OCI-LY1 (cell line): Measurements from ENCODE around the gene SYNE2.

Experiments
- H2AFZ ChIP-seq: fragments of 200-600 bp; sonication (generic), shearing (Covaris generic); 2 replicates; pipeline ENCODE4 v1.6.0; 2014; ENCODE audit warnings: antibody characterized with exemption, mild to moderate bottlenecking, low read length
- H3F3A ChIP-seq: fragments of 200-600 bp; sonication (generic), shearing (Covaris generic); 2 replicates; pipeline ENCODE4 v1.6.0; 2014; ENCODE audit warnings: mild to moderate bottlenecking, antibody characterized with exemption, low read length, moderate library complexity; ENCODE audit not compliant: insufficient read depth
- H3K27ac ChIP-seq: fragments of 200-600 bp; sonication (generic); 2 replicates; pipeline ENCODE4 v1.5.1; 2014; ENCODE audit warnings: low read length, mixed run types, mild to moderate bottlenecking, low read depth; ENCODE audit not compliant: poor library complexity, severe bottlenecking
- H3K27me3 ChIP-seq: fragments of 200-600 bp; sonication (generic); 2 replicates; pipeline ENCODE4 v1.6.0; 2014; ENCODE audit warnings: antibody characterized with exemption, mild to moderate bottlenecking, low read length, moderate library complexity; ENCODE audit not compliant: insufficient read depth
- H3K36me3 ChIP-seq: fragments of 200-600 bp; sonication (generic); 2 replicates; pipeline ENCODE4 v1.6.1; 2014; ENCODE audit warnings: mild to moderate bottlenecking, antibody characterized with exemption, low read length, moderate library complexity, mixed read lengths; ENCODE audit not compliant: insufficient read depth
- H3K4me1 ChIP-seq: fragments of 200-600 bp; sonication (generic); 2 replicates; pipeline ENCODE4 v1.5.1; 2014; ENCODE audit warnings: mild to moderate bottlenecking, low read length, moderate library complexity; ENCODE audit not compliant: insufficient read depth, severe bottlenecking
- H3K4me2 ChIP-seq: fragments of 200-600 bp; sonication (generic), shearing (Covaris generic); 2 replicates; pipeline ENCODE4 v1.6.1; 2014; ENCODE audit warnings: low read length
- H3K4me3 ChIP-seq: fragments of 200-600 bp; sonication (generic); 2 replicates; pipeline ENCODE4 v1.5.1; 2014; ENCODE audit warnings: low read length, low read depth, mild to moderate bottlenecking, mixed read lengths; ENCODE audit not compliant: poor library complexity, severe bottlenecking
- H3K79me2 ChIP-seq: fragments of 200-600 bp; shearing (Covaris generic); 2 replicates; pipeline ENCODE4 v1.6.1; 2016; ENCODE audit warnings: mixed run types, low read length, mixed read lengths; ENCODE audit not compliant: insufficient read depth
- H3K9ac ChIP-seq: fragments of 200-600 bp; sonication (generic), shearing (Covaris generic); 2 replicates; pipeline ENCODE4 v1.6.1; 2014; ENCODE audit warnings: mild to moderate bottlenecking, low read length, mixed read lengths
- H3K9me2 ChIP-seq: fragments of 200-600 bp; sonication (generic), shearing (Covaris generic); 2 replicates; pipeline ENCODE4 v1.6.1; 2014; ENCODE audit warnings: low read depth, mild to moderate bottlenecking, low read length, mixed read lengths
- H3K9me3 ChIP-seq: fragments of 200-600 bp; shearing (Covaris generic); 2 replicates; pipeline ENCODE4 v1.6.1; 2014; ENCODE audit warnings: low read length, mixed read lengths
- H4K20me1 ChIP-seq: fragments of 200-600 bp; sonication (generic), shearing (Covaris generic); 2 replicates; pipeline ENCODE4 v1.6.0; 2016; ENCODE audit warnings: mild to moderate bottlenecking, low read length; ENCODE audit not compliant: insufficient read depth
- CTCF ChIP-seq: fragments of 200-600 bp; sonication (generic), shearing (Covaris generic); IDR thresholded peaks from 2 replicates; pipeline ENCODE4 v1.5.1; 2017; ENCODE audit warnings: mild to moderate bottlenecking, antibody characterized with exemption, low read length, moderate library complexity, mixed read lengths
- EZH2 ChIP-seq: fragments of 200-600 bp; sonication (generic), shearing (Covaris generic); IDR thresholded peaks from 2 replicates; pipeline ENCODE4 v1.8.0; 2017; ENCODE audit warnings: borderline replicate concordance, mixed run types, mild to moderate bottlenecking, antibody characterized with exemption, low read length, moderate library complexity, mixed read lengths

The SYNE2 gene

GRCh38 chr14:64249363-64249762 is 396.6 kb downstream of the SYNE2 start:
- H3K36me3 ChIP-seq, result peaks cover 27% of the 10 kb centered on the region
- TF ChIP-seq CTCF (no peak), EZH2 (no peak)
- no peak overlapping the region for H3K27ac ChIP-seq
- H2AFZ ChIP-seq, result no peak overlapping the region
- no peaks in the 10 kb centered on the region for H3K9me2 ChIP-seq
- H3K4me3 ChIP-seq, result no peak overlapping the region
- no peaks in the 10 kb centered on the region for H3F3A ChIP-seq
- H4K20me1 ChIP-seq, result no peaks in the 10 kb centered on the region
- no peaks in the 10 kb centered on the region for H3K9me3 ChIP-seq
- no peak overlapping the region for H3K9ac ChIP-seq
- no peaks in the 10 kb centered on the region for H3K27me3 ChIP-seq
- no peaks in the 10 kb centered on the region for H3K4me1 ChIP-seq
- no peaks in the 10 kb centered on the region for H3K79me2 ChIP-seq
- no peak overlapping the region for H3K4me2 ChIP-seq

DNA sequence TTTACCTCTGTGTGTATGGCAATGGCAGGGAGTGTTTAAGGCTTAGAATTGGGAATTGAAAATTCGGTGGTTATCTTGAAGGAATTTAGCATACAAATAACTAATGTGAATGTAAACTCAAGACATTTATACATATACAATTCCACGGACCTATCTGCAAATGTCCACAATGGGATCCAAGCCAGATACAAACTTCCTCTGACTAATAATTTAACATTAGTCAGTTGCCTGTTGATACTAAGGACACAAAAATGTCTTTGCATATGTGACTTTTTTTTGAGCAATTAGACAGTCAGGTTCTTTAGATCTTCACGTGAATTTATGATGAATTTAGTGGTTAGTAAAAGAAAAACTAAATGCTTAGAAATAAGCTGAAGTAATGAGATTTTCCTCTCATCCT is 400.9 kb downstream of the SYNE2 start:
- H3K4me3 ChIP-seq, result no peak overlapping the region

DNA sequence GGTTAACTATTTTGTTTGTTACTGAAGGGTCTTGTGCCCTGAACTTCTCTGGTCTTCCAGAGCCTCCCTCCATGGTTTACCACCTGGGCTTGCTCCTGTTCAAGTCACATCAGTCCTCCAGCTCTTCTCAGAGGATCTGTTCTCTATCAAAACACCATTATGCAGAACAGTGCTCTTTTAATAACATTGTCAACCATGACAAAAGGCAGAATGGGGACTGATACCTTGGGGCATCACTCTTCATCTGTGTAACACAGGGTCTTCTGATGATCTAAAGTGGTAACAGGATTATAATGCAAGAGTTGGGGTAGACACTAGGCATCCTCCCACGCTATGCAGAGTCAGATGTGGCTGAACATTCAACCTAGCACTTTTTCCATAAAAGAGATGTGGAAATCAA is 403.0 kb downstream of the SYNE2 start:
- no peak for TF ChIP-seq EZH2
- no peak for TF ChIP-seq CTCF
- no peaks in the 10 kb centered on the region for H3F3A ChIP-seq
- no peak overlapping the region for H3K4me3 ChIP-seq
- H3K36me3 ChIP-seq, result peaks cover 44% of the 10 kb centered on the region; the same call in 1 of the 2 replicates
- no peaks in the 10 kb centered on the region for H3K4me1 ChIP-seq
- H3K79me2 ChIP-seq, result no peaks in the 10 kb centered on the region
- H4K20me1 ChIP-seq, result no peaks in the 10 kb centered on the region
- H3K27ac ChIP-seq, result no peak overlapping the region
- H3K9me2 ChIP-seq, result no peaks in the 10 kb centered on the region
- no peaks in the 10 kb centered on the region for H3K27me3 ChIP-seq
- no peak overlapping the region for H3K9ac ChIP-seq
- H3K4me2 ChIP-seq, result no peak overlapping the region
- no peak overlapping the region for H2AFZ ChIP-seq
- no peaks in the 10 kb centered on the region for H3K9me3 ChIP-seq

More for the DNA sequence above, 400.9 kb downstream of the SYNE2 start:
- Histone ChIP-seq H3K4me2 (no peak overlapping the region), H3K79me2 (no peaks in the 10 kb centered on the region), H3K9me3 (no peaks in the 10 kb centered on the region), H2AFZ (no peak overlapping the region), H3F3A (no peaks in the 10 kb centered on the region), H3K4me1 (no peaks in the 10 kb centered on the region), H3K27ac (no peak overlapping the region), H4K20me1 (no peaks in the 10 kb centered on the region), H3K9ac (no peak overlapping the region), H3K9me2 (no peaks in the 10 kb centered on the region), H3K27me3 (no peaks in the 10 kb centered on the region), H3K36me3 (peaks cover 35% of the 10 kb centered on the region; the same call in 1 of the 2 replicates)
- TF ChIP-seq EZH2, result no peak
- no peak for TF ChIP-seq CTCF
